Measurements from ENCODE around the gene RPL5.

RPL5 gene

GRCh38 chr1:92884195-92884594 is 52.4 kb downstream of the RPL5 start:
- ChIA-PET CTCF (interaction anchor here (1.6 to 4.2 kb wide), 3 partner anchors 10 to 110 kb away, joined by 4 to 23 read pairs (median 11); no protein-coding TSS in a partner anchor), POLR2A (no interaction called here)
- H3K36me3 ChIP-seq (ENCODE audit: control insufficient read depth in 2 of 2, insufficient read depth in 1 of 2, low read length in 2 of 2) = no peaks in the 10 kb centered on the region
- no peak overlapping the region for H3K27ac ChIP-seq (ENCODE audit: extremely low read depth, low read depth, low read length)
- no peaks in the 10 kb centered on the region for H3K4me1 ChIP-seq (ENCODE audit: control insufficient read depth, insufficient read depth, low read length)
- TF ChIP-seq HOXA7 (CRISPR knock-in tag; IDR thresholded peaks at IDR 0.05; ENCODE audit: borderline replicate concordance) (no peak), BCL11A (tag by site-specific recombination; IDR thresholded peaks at IDR 0.05; ENCODE audit: low read depth) (no peak), ZBTB8A (tag by site-specific recombination; IDR thresholded peaks at IDR 0.05) (no peak), ZNF692 (tag by site-specific recombination; IDR thresholded peaks at IDR 0.05) (no peak), ZNF184 (tag by site-specific recombination; IDR thresholded peaks at IDR 0.05) (no peak), ZNF10 (tag by site-specific recombination; IDR thresholded peaks at IDR 0.05) (no peak), YY2 (tag by site-specific recombination; IDR thresholded peaks at IDR 0.05) (no peak), ZNF148 (tag by site-specific recombination; IDR thresholded peaks at IDR 0.05; ENCODE audit: borderline replicate concordance) (no peak), GLIS2 (tag by site-specific recombination; IDR thresholded peaks at IDR 0.05) (no peak)
- no peaks in the 10 kb centered on the region for H3K9me3 ChIP-seq (ENCODE audit: control insufficient read depth, insufficient read depth, low read depth, low read length)
- no peak overlapping the region for H3K4me3 ChIP-seq (ENCODE audit: low read depth, low read length)

DNA sequence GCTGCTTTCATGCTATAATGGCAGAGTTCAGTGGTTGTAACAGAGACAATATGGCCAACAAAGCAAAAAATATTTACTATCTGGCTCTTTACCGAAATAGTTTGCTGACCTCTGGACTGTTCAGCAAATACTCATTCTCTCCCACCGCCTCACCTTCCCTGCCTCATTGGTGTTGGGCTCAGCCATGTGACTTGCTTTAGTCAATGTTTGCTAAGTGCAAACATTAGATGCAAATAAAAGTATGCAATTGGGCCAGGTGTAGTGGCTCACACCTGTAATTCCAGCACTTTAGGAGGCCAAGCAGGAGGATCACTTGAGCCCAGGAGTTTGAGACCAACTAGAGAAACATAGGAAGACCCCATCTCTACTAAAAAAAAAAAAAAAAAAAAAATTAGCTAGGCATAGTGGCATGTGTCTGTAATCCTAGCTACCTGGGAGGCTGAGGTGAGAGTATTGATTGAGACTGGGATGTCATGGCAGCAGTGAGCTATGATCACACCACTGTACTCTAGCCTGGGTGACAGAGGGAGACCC is 55.1 kb downstream of the RPL5 start:
- Histone ChIP-seq H3K4me1 (ENCODE audit: control insufficient read depth, insufficient read depth, low read length) (no peaks in the 10 kb centered on the region), H3K27ac (ENCODE audit: extremely low read depth, low read depth, low read length) (no peak overlapping the region), H3K9me3 (ENCODE audit: control insufficient read depth, insufficient read depth, low read depth, low read length) (no peaks in the 10 kb centered on the region), H3K36me3 (ENCODE audit: control insufficient read depth in 2 of 2, insufficient read depth in 1 of 2, low read length in 2 of 2) (no peaks in the 10 kb centered on the region), H3K4me3 (ENCODE audit: low read depth, low read length) (no peak overlapping the region)
- ChIA-PET POLR2A (no interaction called here), CTCF (no interaction called here)
- TF ChIP-seq KLF9 (tag by site-specific recombination; IDR thresholded peaks at IDR 0.05; ENCODE audit: low read depth) (no peak), ZNF223 (tag by site-specific recombination; IDR thresholded peaks at IDR 0.05) (no peak), ZNF558 (tag by site-specific recombination; IDR thresholded peaks at IDR 0.05) (no peak), ZNF623 (tag by site-specific recombination; IDR thresholded peaks at IDR 0.05) (no peak), ZNF423 (tag by site-specific recombination; IDR thresholded peaks at IDR 0.05) (no peak), ZNF26 (tag by site-specific recombination; IDR thresholded peaks at IDR 0.05) (no peak), ZNF776 (tag by site-specific recombination; IDR thresholded peaks at IDR 0.05; ENCODE audit: borderline replicate concordance) (no peak), ZBTB17 (tag by site-specific recombination; IDR thresholded peaks at IDR 0.05) (no peak), ZNF266 (tag by site-specific recombination; IDR thresholded peaks at IDR 0.05; ENCODE audit: low read depth) (no peak), ZNF548 (tag by site-specific recombination; IDR thresholded peaks at IDR 0.05) (no peak), ZNF221 (tag by site-specific recombination; IDR thresholded peaks at IDR 0.05; ENCODE audit: borderline replicate concordance) (no peak), REST (tag by site-specific recombination; IDR thresholded peaks at IDR 0.05) (no peak), YY2 (tag by site-specific recombination; IDR thresholded peaks at IDR 0.05) (no peak), ZNF48 (tag by site-specific recombination; IDR thresholded peaks at IDR 0.05) (no peak), ZNF37A (tag by site-specific recombination; IDR thresholded peaks at IDR 0.05) (no peak), ZNF132 (tag by site-specific recombination; IDR thresholded peaks at IDR 0.05; ENCODE audit: borderline replicate concordance) (no peak), ZNF23 (tag by site-specific recombination; IDR thresholded peaks at IDR 0.05; ENCODE audit: borderline replicate concordance) (no peak), ZNF121 (tag by site-specific recombination; IDR thresholded peaks at IDR 0.05) (no peak)
